Activated T-cell treated with anti-CD3 and anti-CD28 coated beads, Interleukin-2, amount 50 U/mL, for 4 hours (primary cell): ENCODE measurements around the gene POLR3F. TPM values are rescaled to one million over a fixed set of nuclear protein-coding genes. Genes with fewer than 3 reads are reported as not detected.
"Not testable (repeated sequence)": the region's sequence is repeated elsewhere in the genome, so short reads cannot be mapped to it uniquely, and the experiment has no call there.

Source experiments
- ATAC-seq, 2 donors: fragments of 200-7000 bp; cut with Tn5 transposase; one replicate each; pipeline ENCODE4 v1.10.0; 2021
- DNase-seq: peaks from one replicate; pipeline ENCODE4 v3.0.0-alpha.2; 2020
- H3K27me3 Mint-ChIP-seq: one replicate; pipeline ENCODE4 v1.8.0; 2021; ENCODE audit warnings: low read depth, mixed read lengths
- H3K36me3 Mint-ChIP-seq: one replicate; pipeline ENCODE4 v1.8.0; 2022; ENCODE audit warnings: mixed read lengths; ENCODE audit not compliant: insufficient read depth
- H3K4me1 Mint-ChIP-seq: one replicate; pipeline ENCODE4 v1.8.0; 2021; ENCODE audit warnings: low read depth, mixed read lengths
- H3K4me3 Mint-ChIP-seq: one replicate; pipeline ENCODE4 v1.8.0; 2021; ENCODE audit warnings: mild to moderate bottlenecking, moderate library complexity, mixed read lengths
- H3K9me3 Mint-ChIP-seq: one replicate; pipeline ENCODE4 v1.8.0; 2021; ENCODE audit warnings: mixed read lengths
- total RNA-seq, 3 donors: library from RNA; stranded (reverse); gene quantifications; one replicate each; pipeline ENCODE4 v1.2.1, GENCODE V29; 2021

Gene POLR3F
- total RNA-seq, 3 donors from 2014 or later, result 19.6 to 22.1 (median 21.5) TPM

GRCh38 chr20:18523066-18523465 lies 55.9 kb downstream of the POLR3F start:
- no peak for DNase-seq
- H3K4me1 Mint-ChIP-seq, result no peaks in the 10 kb centered on the region
- ATAC-seq, result no peak
- peaks cover 26% of the 10 kb centered on the region for H3K36me3 Mint-ChIP-seq
- no peaks in the 10 kb centered on the region for H3K27me3 Mint-ChIP-seq
- no peaks in the 10 kb centered on the region for H3K9me3 Mint-ChIP-seq
- H3K4me3 Mint-ChIP-seq, result no peak overlapping the region

DNA sequence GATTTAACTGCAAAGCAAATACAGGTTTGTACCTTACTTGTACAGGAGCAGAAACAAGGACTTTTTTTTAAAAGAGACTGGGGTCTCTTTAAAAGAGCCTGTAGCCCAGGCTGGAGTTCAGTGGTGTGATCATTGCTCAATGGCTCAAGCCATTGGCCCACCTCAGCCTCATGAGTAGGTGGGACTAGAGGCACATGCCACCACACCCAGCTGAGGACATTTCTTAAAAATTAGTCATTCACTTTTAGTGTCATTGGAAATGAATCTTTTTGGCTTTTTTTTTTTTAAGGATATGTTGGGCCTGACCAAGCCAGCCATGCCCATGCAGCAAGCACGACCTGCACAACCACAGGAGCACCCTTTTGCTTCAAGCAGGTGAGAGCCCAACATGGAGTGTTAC lies 57.5 kb downstream of the POLR3F start:
- Mint-ChIP-seq H3K4me1 (no peaks in the 10 kb centered on the region), H3K27me3 (no peaks in the 10 kb centered on the region), H3K9me3 (no peaks in the 10 kb centered on the region), H3K4me3 (no peak overlapping the region), H3K36me3 (peaks cover 41% of the 10 kb centered on the region)
- DNase-seq (no peak), ATAC-seq (no peak)

GRCh38 chr20:18526761-18527160 lies 59.6 kb downstream of the POLR3F start:
- not testable (repeated sequence) for H3K4me1 Mint-ChIP-seq, H3K4me3 Mint-ChIP-seq, ATAC-seq, H3K9me3 Mint-ChIP-seq, H3K27me3 Mint-ChIP-seq, DNase-seq
- peaks cover 51% of the 10 kb centered on the region for H3K36me3 Mint-ChIP-seq

GRCh38 chr20:18527339-18527738 lies 60.1 kb downstream of the POLR3F start:
- peaks cover 57% of the 10 kb centered on the region for H3K36me3 Mint-ChIP-seq
- DNase-seq (no peak), ATAC-seq (no peak)
- H3K4me3 Mint-ChIP-seq, result no peak overlapping the region
- no peaks in the 10 kb centered on the region for H3K9me3 Mint-ChIP-seq
- H3K27me3 Mint-ChIP-seq, result no peaks in the 10 kb centered on the region
- H3K4me1 Mint-ChIP-seq, result no peaks in the 10 kb centered on the region

DNA sequence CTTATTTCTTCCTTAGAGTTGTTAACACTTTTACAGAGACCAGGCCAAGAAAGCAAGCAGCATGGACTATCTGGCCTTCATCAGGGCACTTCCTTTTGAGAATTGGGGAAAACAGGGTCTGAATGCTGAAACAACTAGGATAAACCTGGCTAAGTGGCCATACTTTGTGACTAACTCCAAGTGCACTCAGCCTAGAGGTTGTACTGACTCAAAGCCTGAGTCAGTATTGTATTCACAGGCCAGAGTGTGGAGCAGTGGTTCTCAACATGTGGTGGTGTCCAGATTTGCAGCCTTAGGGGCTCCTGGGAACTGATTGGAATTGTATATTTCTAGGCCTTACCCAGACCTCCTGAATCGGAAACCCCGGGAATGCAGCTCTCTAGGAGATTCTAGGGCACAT lies 60.6 kb downstream of the POLR3F start:
- no peaks in the 10 kb centered on the region for H3K4me1 Mint-ChIP-seq
- ATAC-seq, result no peak
- H3K27me3 Mint-ChIP-seq, result no peaks in the 10 kb centered on the region
- DNase-seq, result no peak
- H3K36me3 Mint-ChIP-seq, result peaks cover 61% of the 10 kb centered on the region
- no peaks in the 10 kb centered on the region for H3K9me3 Mint-ChIP-seq
- H3K4me3 Mint-ChIP-seq, result no peak overlapping the region

DNA sequence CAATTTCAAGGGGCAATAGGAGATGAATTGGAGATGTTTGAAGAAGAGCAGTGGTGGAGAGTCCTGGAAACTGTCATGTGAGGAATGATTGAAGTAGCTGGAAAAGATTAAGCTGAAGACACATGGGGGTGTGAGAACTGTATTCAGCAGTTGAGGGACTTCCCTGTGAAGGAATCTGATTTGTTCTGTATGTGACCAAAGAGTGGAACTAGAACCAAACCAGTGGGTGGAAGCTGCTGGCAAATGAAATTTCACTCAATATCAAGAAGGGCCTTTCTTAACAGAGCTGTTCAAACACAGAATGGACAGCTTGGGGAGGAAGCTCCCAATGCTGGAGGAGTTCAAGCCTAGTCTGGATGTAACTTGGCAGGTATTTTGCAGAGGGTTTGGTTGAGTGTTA lies 61.9 kb downstream of the POLR3F start:
- Mint-ChIP-seq H3K36me3 (peaks cover 62% of the 10 kb centered on the region), H3K4me1 (no peaks in the 10 kb centered on the region), H3K4me3 (no peak overlapping the region), H3K9me3 (no peaks in the 10 kb centered on the region), H3K27me3 (no peaks in the 10 kb centered on the region)
- DNase-seq (no peak), ATAC-seq (no peak)

DNA sequence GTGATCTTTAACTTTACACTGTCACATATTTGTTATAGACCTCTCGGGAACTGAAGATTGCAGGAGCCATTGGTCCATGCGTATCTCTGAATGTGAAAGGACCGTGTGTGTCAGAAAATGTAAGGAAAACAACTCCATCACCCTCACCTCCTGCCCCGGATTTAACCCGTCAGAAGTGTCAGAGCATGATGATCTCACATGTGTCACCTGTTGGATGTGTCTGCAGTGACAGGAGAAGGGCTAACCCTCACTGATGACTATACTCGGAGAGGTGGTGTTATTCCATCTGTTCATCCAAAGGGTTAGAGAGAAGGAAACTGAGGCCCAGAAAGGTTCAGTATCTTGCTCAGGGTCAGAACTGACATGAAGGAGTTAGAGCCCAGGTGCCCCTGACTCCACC lies 65.4 kb downstream of the POLR3F start:
- no peaks in the 10 kb centered on the region for H3K9me3 Mint-ChIP-seq
- no peaks in the 10 kb centered on the region for H3K4me1 Mint-ChIP-seq
- no peak overlapping the region for H3K4me3 Mint-ChIP-seq
- peaks cover 62% of the 10 kb centered on the region for H3K36me3 Mint-ChIP-seq
- no peaks in the 10 kb centered on the region for H3K27me3 Mint-ChIP-seq
- DNase-seq, result no peak
- ATAC-seq, result no peak

- H3K4me3 Mint-ChIP-seq, result no peak overlapping the region
- ATAC-seq, result no peak
- H3K36me3 Mint-ChIP-seq, result peaks cover 60% of the 10 kb centered on the region
These were observed 66.3 kb downstream of the POLR3F start for GRCh38 chr20:18533491-18533890.

DNA sequence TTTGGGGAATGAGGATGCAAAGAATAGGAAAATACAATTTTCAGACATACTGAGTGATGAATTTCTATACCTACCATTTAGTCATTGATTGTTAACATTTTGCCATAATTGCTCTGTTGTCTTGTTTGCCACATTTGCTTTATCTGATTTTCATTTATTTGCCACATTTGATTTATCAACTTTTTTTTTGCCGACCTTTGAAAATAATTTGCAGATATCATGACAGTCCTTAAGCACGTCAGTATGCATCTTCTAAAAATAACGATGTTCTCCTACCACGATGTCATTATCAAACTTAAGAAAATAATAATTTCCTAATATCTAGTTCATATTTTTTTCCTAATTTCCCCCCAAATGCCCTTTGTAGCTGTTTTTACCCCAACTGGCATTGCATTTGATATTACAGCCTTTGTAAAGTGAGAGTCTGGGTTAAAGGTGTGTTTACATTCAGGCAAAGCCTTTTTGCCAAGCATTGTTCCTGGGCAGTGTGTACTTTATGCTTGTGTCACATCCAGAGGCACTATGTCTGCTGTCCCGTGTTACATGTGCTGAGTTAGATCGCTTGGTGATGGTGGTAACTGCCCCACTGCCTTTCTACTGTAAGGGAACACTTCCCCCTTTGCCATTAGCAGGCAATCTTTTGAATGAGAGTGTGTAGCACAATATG lies 66.9 kb downstream of the POLR3F start:
- no peak overlapping the region for H3K4me3 Mint-ChIP-seq
- H3K36me3 Mint-ChIP-seq, result peaks cover 54% of the 10 kb centered on the region
- H3K9me3 Mint-ChIP-seq, result no peaks in the 10 kb centered on the region
- H3K4me1 Mint-ChIP-seq, result no peaks in the 10 kb centered on the region
- no peak for DNase-seq
- H3K27me3 Mint-ChIP-seq, result no peaks in the 10 kb centered on the region
- ATAC-seq, result no peak

More at GRCh38 chr20:18533491-18533890, 66.3 kb downstream of the POLR3F start:
- H3K4me1 Mint-ChIP-seq, result no peaks in the 10 kb centered on the region
- no peaks in the 10 kb centered on the region for H3K27me3 Mint-ChIP-seq
- no peaks in the 10 kb centered on the region for H3K9me3 Mint-ChIP-seq
- DNase-seq, result no peak

Other genes with a start within 250 kb of the POLR3F start
- gene ZNF133, start 178.9 kb upstream of the POLR3F start, total RNA-seq, result 1 to 10 TPM; 4.2 to 5.8 (median 4.9) TPM
- gene DZANK1, start 360 bp upstream of the POLR3F start, total RNA-seq, result 1 to 10 TPM; 1.3 to 2.0 (median 1.6) TPM
- 10 to 100 TPM; 11.1 to 15.1 (median 12.3) TPM for gene RBBP9, start 29.8 kb downstream of the POLR3F start, total RNA-seq
- 10 to 100 TPM; 77.0 to 99.1 (median 91.1) TPM for gene SEC23B, start 40.5 kb downstream of the POLR3F start, total RNA-seq
- gene SMIM26, start 100.0 kb downstream of the POLR3F start, total RNA-seq, result 10 to 100 TPM; 61.3 to 65.5 (median 61.6) TPM
- 10 to 100 TPM; 42.9 to 50.7 (median 47.4) TPM for gene DTD1, start 120.7 kb downstream of the POLR3F start, total RNA-seq